Measurements from ENCODE around the gene TPRG1.

The TPRG1 gene

GRCh38 chr3:189337673-189338091 is 165.9 kb downstream of the TPRG1 start:
- no peak for TF ChIP-seq CTCF (IDR thresholded peaks at IDR 0.05)

GRCh38 chr3:189338366-189338765 is 166.6 kb downstream of the TPRG1 start:
- TF ChIP-seq CTCF (IDR thresholded peaks at IDR 0.05): no peak

GRCh38 chr3:189339996-189340395 is 168.2 kb downstream of the TPRG1 start:
- TF ChIP-seq CTCF (IDR thresholded peaks at IDR 0.05): no peak

- peak; percentile 29; the same call in 1 of the 2 replicates for TF ChIP-seq CTCF (IDR thresholded peaks at IDR 0.05)
Observed at GRCh38 chr3:189340680-189341460, 169.1 kb downstream of the TPRG1 start.

GRCh38 chr3:189342811-189343210 is 171.0 kb downstream of the TPRG1 start:
- TF ChIP-seq CTCF (IDR thresholded peaks at IDR 0.05): no peak

- TF ChIP-seq CTCF (IDR thresholded peaks at IDR 0.05): no peak
Observed at GRCh38 chr3:189344996-189345395, 173.2 kb downstream of the TPRG1 start.

GRCh38 chr3:189349772-189350171 is 178.0 kb downstream of the TPRG1 start:
- TF ChIP-seq CTCF (IDR thresholded peaks at IDR 0.05): no peak

All from LNCAP (cell line).